ENCODE measurements around the gene PPP4R3A.
"Not testable (repeated sequence)": the region's sequence is repeated elsewhere in the genome, so short reads cannot be mapped to it uniquely, and the experiment has no call there.

Gene PPP4R3A

DNA sequence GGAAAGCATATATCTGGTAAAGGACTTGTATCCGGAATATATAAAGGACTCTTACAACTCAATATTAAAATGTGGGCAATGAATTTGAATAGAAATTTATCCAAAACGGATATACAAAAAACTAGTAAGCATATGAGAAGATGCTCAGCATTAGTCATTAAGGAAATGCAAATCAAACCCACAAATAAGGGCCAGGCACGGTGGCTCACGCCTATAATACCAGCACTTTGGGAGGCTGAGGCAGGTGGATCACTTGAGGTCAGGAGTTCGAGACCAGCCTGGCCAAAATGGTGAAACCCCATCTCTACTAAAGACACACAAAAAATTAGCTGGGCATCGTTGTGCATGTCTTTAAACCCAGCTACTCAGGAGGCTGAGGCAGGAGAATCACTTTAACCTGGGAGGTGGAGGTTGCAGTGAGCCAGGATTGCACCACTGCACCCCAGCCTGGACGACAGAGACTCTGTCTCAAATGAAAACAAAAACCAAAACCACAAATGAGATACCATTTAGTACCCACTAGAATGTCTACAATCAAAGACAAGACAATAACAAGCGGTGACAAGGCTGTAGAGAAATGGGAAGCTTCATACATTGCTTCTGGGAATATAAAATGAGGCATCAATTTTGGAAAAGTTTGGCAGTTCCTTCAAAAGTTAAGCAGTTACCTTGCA lies 15.6 kb downstream of the PPP4R3A start:
- H4K8ac ChIP-seq (ENCODE audit: low read depth, low read length), result not testable (repeated sequence)
- whole genome bisulfite sequencing (ENCODE audit: extremely low coverage, insufficient coverage, insufficient read length), result no CpG with 5 or more reads among the region's 8 CpGs
- H3K4ac ChIP-seq (ENCODE audit: low read depth, low read length), result peak overlapping the region; percentile 71

DNA sequence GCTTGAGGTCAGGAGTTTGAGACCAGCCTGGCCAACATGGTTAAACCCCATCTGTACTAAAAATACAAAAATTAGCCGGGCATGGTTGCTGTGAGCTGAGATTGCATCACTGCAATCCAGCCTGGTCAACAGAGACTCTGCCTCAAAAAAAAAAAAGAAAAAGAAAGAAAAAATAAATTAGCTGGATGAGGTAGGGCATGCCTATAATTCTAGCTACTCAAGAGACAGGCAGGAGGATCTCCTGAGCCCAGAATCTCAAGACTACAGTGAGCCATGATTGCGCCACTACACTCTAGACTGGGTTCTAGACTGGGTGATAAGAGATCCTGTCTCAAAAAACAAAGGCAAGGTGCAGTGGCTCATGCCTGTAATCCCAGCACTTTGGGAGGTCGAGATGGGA lies 16.9 kb downstream of the PPP4R3A start:
- Histone ChIP-seq H3K9ac (ENCODE audit: low read length) (no peak overlapping the region), H2BK120ac (ENCODE audit: insufficient read depth, low read length, poor library complexity) (no peak overlapping the region), H4K91ac (ENCODE audit: low read depth, low read length) (no peak overlapping the region), H3K23ac (ENCODE audit: low read length) (no peak overlapping the region), H3K9me3 (ENCODE audit: insufficient read depth, low read depth, low read length) (no peaks in the 10 kb centered on the region), H3K4me3 (ENCODE audit: low read depth, low read length) (no peak overlapping the region), H3K79me2 (ENCODE audit: control insufficient read depth, insufficient read depth, low read length, poor library complexity) (peaks cover 4% of the 10 kb centered on the region), H3K4me2 (ENCODE audit: low read length) (no peak overlapping the region), H2AK5ac (ENCODE audit: low read length) (no peak overlapping the region), H4K12ac (ENCODE audit: low read depth, low read length) (no peak overlapping the region), H4K8ac (ENCODE audit: low read depth, low read length) (no peak overlapping the region), H3K4ac (ENCODE audit: low read depth, low read length) (peak overlapping the region; percentile 91), H3K79me1 (ENCODE audit: low read length) (no peaks in the 10 kb centered on the region), H2AFZ (ENCODE audit: insufficient read depth, low read length, poor library complexity) (no peak overlapping the region), H2BK5ac (ENCODE audit: low read depth, low read length, poor library complexity) (no peak overlapping the region), H3K18ac (ENCODE audit: low read length) (no peak overlapping the region), H3K14ac (ENCODE audit: low read length) (no peak overlapping the region), H3K27ac (ENCODE audit: low read depth, low read length) (no peak overlapping the region), H2BK12ac (ENCODE audit: low read length) (no peak overlapping the region), H3K27me3 (ENCODE audit: insufficient read depth, low read length) (no peaks in the 10 kb centered on the region), H3K36me3 (ENCODE audit: control insufficient read depth in 1 of 2, insufficient read depth in 2 of 2, low read length in 2 of 2) (peaks cover 2 to 3% of the 10 kb centered on the region in 2 experiments), H3K4me1 (ENCODE audit: control insufficient read depth in 1 of 2, insufficient read depth in 2 of 2, low read length in 2 of 2) (no peaks in the 10 kb centered on the region)
- WGBS (ENCODE audit: extremely low coverage, insufficient coverage, insufficient read length), result no CpG with 5 or more reads among the region's 3 CpGs
- DNase-seq, result no peak

More for the DNA sequence above, 15.6 kb downstream of the PPP4R3A start:
- H2AK5ac ChIP-seq (ENCODE audit: low read length); H3K4me3 ChIP-seq (ENCODE audit: low read depth, low read length); H3K79me1 ChIP-seq (ENCODE audit: low read length); H2BK120ac ChIP-seq (ENCODE audit: insufficient read depth, low read length, poor library complexity); DNase-seq; H2BK5ac ChIP-seq (ENCODE audit: low read depth, low read length, poor library complexity); H4K12ac ChIP-seq (ENCODE audit: low read depth, low read length); H3K14ac ChIP-seq (ENCODE audit: low read length); H3K27ac ChIP-seq (ENCODE audit: low read depth, low read length); H2BK12ac ChIP-seq (ENCODE audit: low read length); H4K91ac ChIP-seq (ENCODE audit: low read depth, low read length); H3K27me3 ChIP-seq (ENCODE audit: insufficient read depth, low read length); H3K36me3 ChIP-seq (ENCODE audit: control insufficient read depth in 1 of 2, insufficient read depth in 2 of 2, low read length in 2 of 2); H3K79me2 ChIP-seq (ENCODE audit: control insufficient read depth, insufficient read depth, low read length, poor library complexity); H3K9me3 ChIP-seq (ENCODE audit: insufficient read depth, low read depth, low read length); H2AFZ ChIP-seq (ENCODE audit: insufficient read depth, low read length, poor library complexity); H3K9ac ChIP-seq (ENCODE audit: low read length); H3K23ac ChIP-seq (ENCODE audit: low read length); H3K4me2 ChIP-seq (ENCODE audit: low read length); H3K18ac ChIP-seq (ENCODE audit: low read length); H3K4me1 ChIP-seq (ENCODE audit: control insufficient read depth in 1 of 2, insufficient read depth in 2 of 2, low read length in 2 of 2): not testable (repeated sequence)

DNA sequence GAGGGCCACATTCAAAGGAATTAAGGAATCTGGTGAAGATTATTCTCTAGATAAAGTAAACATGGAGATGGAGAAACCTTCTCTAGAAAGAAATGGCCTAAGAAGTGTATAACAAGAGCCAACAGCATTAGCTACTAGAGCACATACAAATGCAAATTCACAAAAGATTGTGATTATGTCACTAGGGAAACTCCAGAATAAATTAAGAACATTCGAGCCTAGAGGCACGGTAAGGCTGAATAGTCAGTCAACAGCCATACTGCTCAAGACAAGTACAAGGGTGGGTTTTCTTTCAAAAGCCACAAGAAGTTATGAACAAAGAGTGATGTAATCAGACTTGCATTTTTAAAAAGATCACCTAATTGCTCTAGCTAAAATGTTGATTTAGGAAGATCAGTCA lies 25.4 kb downstream of the PPP4R3A start:
- H3K27ac ChIP-seq (ENCODE audit: low read depth, low read length), result no peak overlapping the region
- WGBS (ENCODE audit: extremely low coverage, insufficient coverage, insufficient read length), result no CpG with 5 or more reads among the region's 2 CpGs

DNA sequence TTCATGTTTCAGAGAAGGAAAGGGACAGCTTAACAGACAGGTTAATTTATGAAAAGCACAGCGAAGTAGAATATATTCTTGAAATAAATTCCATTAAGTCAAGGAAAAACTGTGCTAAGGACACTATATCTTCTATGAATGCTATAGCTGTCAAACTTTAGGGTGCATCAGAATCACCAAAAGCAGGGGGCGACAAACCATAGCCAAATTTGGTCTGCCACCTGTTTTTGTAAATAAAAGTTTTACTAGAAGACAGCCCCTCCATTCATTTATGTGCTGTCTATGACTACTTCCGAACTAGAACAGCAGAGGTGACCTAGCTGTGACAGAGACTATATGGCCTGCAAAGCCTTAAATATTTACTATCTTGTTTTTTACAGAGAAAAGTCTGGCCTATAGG lies 25.9 kb downstream of the PPP4R3A start:
- no peak overlapping the region for H4K91ac ChIP-seq (ENCODE audit: low read depth, low read length)
- no peak overlapping the region for H3K23ac ChIP-seq (ENCODE audit: low read length)
- H3K9ac ChIP-seq (ENCODE audit: low read length), result no peak overlapping the region
- no CpG with 5 or more reads among the region's 3 CpGs for WGBS (ENCODE audit: extremely low coverage, insufficient coverage, insufficient read length)
- H3K18ac ChIP-seq (ENCODE audit: low read length), result no peak overlapping the region
- DNase-seq, result no peak
- H4K12ac ChIP-seq (ENCODE audit: low read depth, low read length), result no peak overlapping the region
- no peak overlapping the region for H3K4me2 ChIP-seq (ENCODE audit: low read length)
- H2AFZ ChIP-seq (ENCODE audit: insufficient read depth, low read length, poor library complexity), result no peak overlapping the region
- H3K4me1 ChIP-seq (ENCODE audit: control insufficient read depth in 1 of 2, insufficient read depth in 2 of 2, low read length in 2 of 2), result no peaks in the 10 kb centered on the region
- no peaks in the 10 kb centered on the region for H3K79me1 ChIP-seq (ENCODE audit: low read length)
- H3K27ac ChIP-seq (ENCODE audit: low read depth, low read length), result no peak overlapping the region
- no peak overlapping the region for H3K14ac ChIP-seq (ENCODE audit: low read length)
- peaks cover 16 to 36% of the 10 kb centered on the region in 2 experiments for H3K36me3 ChIP-seq (ENCODE audit: control insufficient read depth in 1 of 2, insufficient read depth in 2 of 2, low read length in 2 of 2)
- no peak overlapping the region for H3K4me3 ChIP-seq (ENCODE audit: low read depth, low read length)
- no peaks in the 10 kb centered on the region for H3K9me3 ChIP-seq (ENCODE audit: insufficient read depth, low read depth, low read length)
- no peak overlapping the region for H2BK12ac ChIP-seq (ENCODE audit: low read length)
- H2AK5ac ChIP-seq (ENCODE audit: low read length), result no peak overlapping the region
- H3K79me2 ChIP-seq (ENCODE audit: control insufficient read depth, insufficient read depth, low read length, poor library complexity), result peaks cover 2% of the 10 kb centered on the region
- no peak overlapping the region for H2BK120ac ChIP-seq (ENCODE audit: insufficient read depth, low read length, poor library complexity)
- H2BK5ac ChIP-seq (ENCODE audit: low read depth, low read length, poor library complexity), result no peak overlapping the region
- no peaks in the 10 kb centered on the region for H3K27me3 ChIP-seq (ENCODE audit: insufficient read depth, low read length)
- no peak overlapping the region for H4K8ac ChIP-seq (ENCODE audit: low read depth, low read length)
- no peak overlapping the region for H3K4ac ChIP-seq (ENCODE audit: low read depth, low read length)

More for the DNA sequence above, 25.4 kb downstream of the PPP4R3A start:
- H3K18ac ChIP-seq (ENCODE audit: low read length), result no peak overlapping the region
- H3K14ac ChIP-seq (ENCODE audit: low read length), result no peak overlapping the region
- H2AK5ac ChIP-seq (ENCODE audit: low read length), result no peak overlapping the region
- no peak overlapping the region for H2AFZ ChIP-seq (ENCODE audit: insufficient read depth, low read length, poor library complexity)
- H3K4me3 ChIP-seq (ENCODE audit: low read depth, low read length), result no peak overlapping the region
- H2BK12ac ChIP-seq (ENCODE audit: low read length), result no peak overlapping the region
- no peak overlapping the region for H3K4ac ChIP-seq (ENCODE audit: low read depth, low read length)
- H4K91ac ChIP-seq (ENCODE audit: low read depth, low read length), result no peak overlapping the region
- no peak overlapping the region for H2BK5ac ChIP-seq (ENCODE audit: low read depth, low read length, poor library complexity)
- peaks cover 12 to 30% of the 10 kb centered on the region in 2 experiments for H3K36me3 ChIP-seq (ENCODE audit: control insufficient read depth in 1 of 2, insufficient read depth in 2 of 2, low read length in 2 of 2)
- H3K4me1 ChIP-seq (ENCODE audit: control insufficient read depth in 1 of 2, insufficient read depth in 2 of 2, low read length in 2 of 2), result no peaks in the 10 kb centered on the region
- peaks cover 2% of the 10 kb centered on the region for H3K79me2 ChIP-seq (ENCODE audit: control insufficient read depth, insufficient read depth, low read length, poor library complexity)
- no peak overlapping the region for H2BK120ac ChIP-seq (ENCODE audit: insufficient read depth, low read length, poor library complexity)
- no peaks in the 10 kb centered on the region for H3K27me3 ChIP-seq (ENCODE audit: insufficient read depth, low read length)
- no peak overlapping the region for H3K23ac ChIP-seq (ENCODE audit: low read length)
- H3K9me3 ChIP-seq (ENCODE audit: insufficient read depth, low read depth, low read length), result no peaks in the 10 kb centered on the region
- H3K9ac ChIP-seq (ENCODE audit: low read length), result no peak overlapping the region
- no peak for DNase-seq
- H3K79me1 ChIP-seq (ENCODE audit: low read length), result no peaks in the 10 kb centered on the region
- H4K12ac ChIP-seq (ENCODE audit: low read depth, low read length), result no peak overlapping the region
- no peak overlapping the region for H4K8ac ChIP-seq (ENCODE audit: low read depth, low read length)
- no peak overlapping the region for H3K4me2 ChIP-seq (ENCODE audit: low read length)
